CD14-positive monocyte (primary cell): ENCODE data around the gene PLXNA2. TPM values are rescaled to one million over a fixed set of nuclear protein-coding genes. Genes with fewer than 3 reads are reported as not detected.

Experiments used
- DNase-seq, 3 donors: peaks; one replicate each; pipeline ENCODE4 v3.0.0-alpha.2; 2011 to 2022
- H2AFZ ChIP-seq: 2 replicates; pipeline ENCODE4 v1.6.0; 2012; ENCODE audit warnings: mild to moderate bottlenecking, low read depth, low read length, inconsistent platforms; ENCODE audit not compliant: insufficient read depth, poor library complexity, severe bottlenecking
- H3K27ac ChIP-seq, 2 donors: 1 replicate in 1 of 2; 2 replicates in 1 of 2; pipeline ENCODE4 v1.5.1; 2012 to 2013; ENCODE audit warnings: low read length in 2 of 2, control low read depth in 1 of 2, inconsistent platforms in 1 of 2, low read depth in 1 of 2, mild to moderate bottlenecking in 1 of 2
- H3K27me3 ChIP-seq, 2 donors: one replicate each; pipeline versions ENCODE4 v1.6.0 to v1.6.1; 2011 to 2013; ENCODE audit warnings: low read length in 2 of 2; ENCODE audit not compliant: control insufficient read depth in 2 of 2, insufficient read depth in 2 of 2
- H3K36me3 ChIP-seq, 2 donors: replicated peaks in 1 of 2; 1 replicate in 1 of 2; 2 replicates in 1 of 2; pipeline versions ENCODE4 v1.5.1 to v1.6.1; 2012 to 2013; ENCODE audit warnings: low read length in 2 of 2, control low read depth in 1 of 2, inconsistent platforms in 1 of 2, mild to moderate bottlenecking in 1 of 2; ENCODE audit not compliant: insufficient read depth in 2 of 2, control insufficient read depth in 1 of 2
- H3K4me1 ChIP-seq, 2 donors: 1 replicate in 1 of 2; 2 replicates in 1 of 2; pipeline versions ENCODE4 v1.5.1 to v1.6.1; 2012 to 2013; ENCODE audit warnings: low read length in 2 of 2, control low read depth in 1 of 2, inconsistent platforms in 1 of 2, mild to moderate bottlenecking in 1 of 2, moderate library complexity in 1 of 2; ENCODE audit not compliant: insufficient read depth in 2 of 2, control insufficient read depth in 1 of 2
- H3K4me2 ChIP-seq: replicated peaks from 2 replicates; pipeline ENCODE3; 2012; ENCODE audit warnings: low read length, moderate library complexity, mild to moderate bottlenecking; ENCODE audit not compliant: poor library complexity, severe bottlenecking; ENCODE audit errors: extremely low read depth
- H3K4me3 ChIP-seq, 3 experiments: fragments of 200-600 bp in 1 of 3; sonication (generic) in 1 of 3; replicated peaks in 1 of 3; 1 replicate in 2 of 3; 2 replicates in 1 of 3; pipeline ENCODE4 v1.5.1; 2011 to 2013; ENCODE audit warnings: low read length in 3 of 3, mild to moderate bottlenecking in 3 of 3, control low read depth in 2 of 3, low read depth in 2 of 3, inconsistent platforms in 1 of 3, moderate library complexity in 1 of 3
- H3K79me2 ChIP-seq: 2 replicates; pipeline ENCODE4 v1.6.0; 2012; ENCODE audit warnings: mild to moderate bottlenecking, control low read depth, inconsistent platforms, low read length, moderate library complexity; ENCODE audit not compliant: insufficient read depth
- H3K9ac ChIP-seq: 2 replicates; pipeline ENCODE4 v1.6.0; 2017; ENCODE audit warnings: low read length, mild to moderate bottlenecking; ENCODE audit not compliant: insufficient read depth, poor library complexity, severe bottlenecking
- H3K9me3 ChIP-seq, 2 donors: replicated peaks in 1 of 2; 1 replicate in 1 of 2; 2 replicates in 1 of 2; pipeline versions ENCODE4 v1.5.1 to v1.6.1; 2012 to 2013; ENCODE audit warnings: low read length in 2 of 2, control low read depth in 1 of 2; ENCODE audit not compliant: control insufficient read depth in 1 of 2, insufficient read depth in 1 of 2
- H4K20me1 ChIP-seq: 2 replicates; pipeline ENCODE4 v1.6.0; 2012; ENCODE audit warnings: mild to moderate bottlenecking, low read length, control low read depth, moderate library complexity; ENCODE audit not compliant: insufficient read depth
- H3K27ac Mint-ChIP-seq, 7 donors: one replicate each; pipeline ENCODE4 v1.8.0; 2020; ENCODE audit warnings: mild to moderate bottlenecking in 7 of 7, mixed read lengths in 7 of 7, moderate library complexity in 6 of 7, inconsistent platforms in 2 of 7
- H3K27me3 Mint-ChIP-seq, 3 donors: one replicate each; pipeline ENCODE4 v1.8.0; 2021 to 2022; ENCODE audit warnings: low read depth in 3 of 3, mild to moderate bottlenecking in 3 of 3, mixed read lengths in 3 of 3, moderate library complexity in 3 of 3, inconsistent platforms in 1 of 3
- H3K36me3 Mint-ChIP-seq, 2 donors: one replicate each; pipeline ENCODE4 v1.8.0; 2020; ENCODE audit warnings: mixed read lengths in 2 of 2, inconsistent platforms in 1 of 2, mild to moderate bottlenecking in 1 of 2
- H3K4me1 Mint-ChIP-seq: one replicate; pipeline ENCODE4 v1.8.0; 2020; ENCODE audit warnings: mild to moderate bottlenecking, mixed read lengths
- H3K4me3 Mint-ChIP-seq, 2 donors: one replicate each; pipeline ENCODE4 v1.8.0; 2020; ENCODE audit warnings: mild to moderate bottlenecking in 2 of 2, mixed read lengths in 2 of 2, moderate library complexity in 1 of 2
- H3K9me3 Mint-ChIP-seq, 7 donors: one replicate each; pipeline ENCODE4 v1.8.0; 2020 to 2022; ENCODE audit warnings: mixed read lengths in 7 of 7, mild to moderate bottlenecking in 6 of 7, moderate library complexity in 6 of 7, inconsistent platforms in 2 of 7
- WGBS: methylation state at CpG from one replicate; pipeline ENCODE4 v1.1.5; 2013; ENCODE audit warnings: missing lambda C conversion rate; ENCODE audit not compliant: insufficient coverage; 5-methylcytosine and 5-hydroxymethylcytosine counted together
- intact Hi-C, 2 donors: fragments of 100-400 bp; cut with micrococcal nuclease; formaldehyde crosslinking; loops; one replicate each; pipeline versions ENCODE4 v1.15.0 to v1.15.1; 2023
- polyA plus RNA-seq, 3 donors: library from polyadenylated mRNA; depleted of rRNA in 1 of 3; unstranded in 2 of 3; stranded (reverse) in 1 of 3; fragments of 300-500 nt in 2 of 3; fragments of >200 nt in 1 of 3; fragmentation: Illumina TruSeq in 2 of 3; gene quantifications; 1 replicate in 2 of 3; 2 replicates in 1 of 3; pipeline ENCODE4 v1.2.3, GENCODE V29; 2012 to 2021
- TF ChIP-seq, protein P1 (sequence below): fragments of 200-600 bp; IDR thresholded peaks from one replicate; pipeline ENCODE4 v1.8.0; 2022; ENCODE audit warnings: antibody characterized with exemption, mild to moderate bottlenecking

PLXNA2 gene
- polyA plus RNA-seq, 3 donors: 0.75 to 2.1 (median 1.1) TPM

DNA sequence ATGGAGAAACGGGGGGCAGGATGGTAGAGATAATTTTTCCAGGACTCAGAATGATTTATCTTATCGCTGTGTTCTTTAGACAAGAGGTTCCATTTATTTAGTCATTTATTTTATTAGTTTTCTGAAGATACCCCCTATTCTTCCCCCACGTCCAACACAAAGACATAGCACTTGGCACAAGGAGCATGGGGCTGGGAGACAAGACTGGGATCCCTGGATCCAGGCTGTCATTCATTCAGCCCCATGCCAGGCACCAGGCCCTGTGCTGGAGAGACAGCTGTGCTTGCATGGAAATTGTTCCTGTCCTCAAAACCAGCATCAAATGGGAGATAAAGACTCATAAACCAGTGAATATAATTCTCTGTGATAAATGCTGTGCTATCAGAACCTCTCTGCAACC is 27.1 kb upstream of the PLXNA2 start:
- no peaks in the 10 kb centered on the region for H3K9me3 Mint-ChIP-seq
- no peaks in the 10 kb centered on the region for H3K36me3 Mint-ChIP-seq
- H3K4me1 ChIP-seq: no peaks in the 10 kb centered on the region
- H3K27me3 ChIP-seq: peaks cover 0 to 5% of the 10 kb centered on the region in 2 donors
- H3K9ac ChIP-seq: no peak overlapping the region
- TF ChIP-seq, protein P1, sequence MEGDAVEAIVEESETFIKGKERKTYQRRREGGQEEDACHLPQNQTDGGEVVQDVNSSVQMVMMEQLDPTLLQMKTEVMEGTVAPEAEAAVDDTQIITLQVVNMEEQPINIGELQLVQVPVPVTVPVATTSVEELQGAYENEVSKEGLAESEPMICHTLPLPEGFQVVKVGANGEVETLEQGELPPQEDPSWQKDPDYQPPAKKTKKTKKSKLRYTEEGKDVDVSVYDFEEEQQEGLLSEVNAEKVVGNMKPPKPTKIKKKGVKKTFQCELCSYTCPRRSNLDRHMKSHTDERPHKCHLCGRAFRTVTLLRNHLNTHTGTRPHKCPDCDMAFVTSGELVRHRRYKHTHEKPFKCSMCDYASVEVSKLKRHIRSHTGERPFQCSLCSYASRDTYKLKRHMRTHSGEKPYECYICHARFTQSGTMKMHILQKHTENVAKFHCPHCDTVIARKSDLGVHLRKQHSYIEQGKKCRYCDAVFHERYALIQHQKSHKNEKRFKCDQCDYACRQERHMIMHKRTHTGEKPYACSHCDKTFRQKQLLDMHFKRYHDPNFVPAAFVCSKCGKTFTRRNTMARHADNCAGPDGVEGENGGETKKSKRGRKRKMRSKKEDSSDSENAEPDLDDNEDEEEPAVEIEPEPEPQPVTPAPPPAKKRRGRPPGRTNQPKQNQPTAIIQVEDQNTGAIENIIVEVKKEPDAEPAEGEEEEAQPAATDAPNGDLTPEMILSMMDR: no peak
- no peaks in the 10 kb centered on the region for H3K36me3 ChIP-seq
- DNase-seq: no peak
- H3K27ac Mint-ChIP-seq: no peak overlapping the region
- peaks cover 17 to 27% (median 18%) of the 10 kb centered on the region in 3 donors for H3K27me3 Mint-ChIP-seq
- intact Hi-C loops: no loop called here
- WGBS: no CpG with 5 or more reads among the region's 3 CpGs
- no peaks in the 10 kb centered on the region for H3K9me3 ChIP-seq
- H3K79me2 ChIP-seq: no peaks in the 10 kb centered on the region
- H3K27ac ChIP-seq: no peak overlapping the region
- H4K20me1 ChIP-seq: no peaks in the 10 kb centered on the region
- no peak overlapping the region for H3K4me3 ChIP-seq
- H3K4me2 ChIP-seq: no peak overlapping the region
- no peak overlapping the region for H2AFZ ChIP-seq
- no peaks in the 10 kb centered on the region for H3K4me1 Mint-ChIP-seq
- H3K4me3 Mint-ChIP-seq: no peak overlapping the region

DNA sequence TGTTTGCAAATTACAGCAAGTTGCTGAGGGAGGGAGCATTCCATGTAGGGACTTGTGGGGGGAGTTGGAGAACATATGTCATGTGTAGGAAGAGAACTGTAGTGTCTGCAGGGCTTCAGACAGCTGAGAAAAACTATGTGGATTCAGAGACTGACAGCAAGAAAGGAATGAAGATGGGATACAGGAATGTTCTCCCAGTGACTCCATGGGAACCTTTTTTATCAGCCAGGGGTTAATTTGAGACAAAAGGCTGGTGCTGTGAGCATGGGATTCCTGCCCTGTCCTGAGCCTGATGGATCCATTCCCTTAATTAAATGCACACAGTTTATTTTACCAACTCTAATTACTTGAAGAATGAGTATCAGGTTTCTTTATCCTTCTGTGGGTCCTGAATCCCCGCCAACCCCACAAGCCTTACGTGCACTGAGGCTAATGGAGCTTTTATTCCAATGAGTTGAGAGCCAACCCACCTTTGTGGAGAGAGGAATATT is 26.5 kb upstream of the PLXNA2 start:
- WGBS: no CpG with 5 or more reads among the region's 2 CpGs
- Histone ChIP-seq H3K27ac (no peak overlapping the region), H3K79me2 (no peaks in the 10 kb centered on the region), H3K4me2 (no peak overlapping the region), H3K36me3 (no peaks in the 10 kb centered on the region), H2AFZ (no peak overlapping the region), H3K27me3 (peaks cover 0 to 5% of the 10 kb centered on the region in 2 donors), H3K4me1 (no peaks in the 10 kb centered on the region), H4K20me1 (no peaks in the 10 kb centered on the region), H3K9ac (no peak overlapping the region), H3K9me3 (no peaks in the 10 kb centered on the region), H3K4me3 (no peak overlapping the region)
- H3K4me3 Mint-ChIP-seq: no peak overlapping the region
- DNase-seq: no peak
- H3K9me3 Mint-ChIP-seq: peaks cover 0 to under 1% (median 0%) of the 10 kb centered on the region in 7 donors
- no peak overlapping the region for H3K27ac Mint-ChIP-seq
- H3K36me3 Mint-ChIP-seq: no peaks in the 10 kb centered on the region
- no peaks in the 10 kb centered on the region for H3K4me1 Mint-ChIP-seq
- intact Hi-C loops: no loop called here
- TF ChIP-seq, protein P1: no peak
- H3K27me3 Mint-ChIP-seq: peaks cover 17 to 27% (median 18%) of the 10 kb centered on the region in 3 donors
